ENCODE data around the gene LAMA5.

LAMA5 gene

GRCh38 chr20:62288535-62289105 lies 78.5 kb downstream of the LAMA5 start:
- TF ChIP-seq POLR2AphosphoS5 (IDR thresholded peaks at IDR 0.05; ENCODE audit: low read depth, low read length) = no peak

DNA sequence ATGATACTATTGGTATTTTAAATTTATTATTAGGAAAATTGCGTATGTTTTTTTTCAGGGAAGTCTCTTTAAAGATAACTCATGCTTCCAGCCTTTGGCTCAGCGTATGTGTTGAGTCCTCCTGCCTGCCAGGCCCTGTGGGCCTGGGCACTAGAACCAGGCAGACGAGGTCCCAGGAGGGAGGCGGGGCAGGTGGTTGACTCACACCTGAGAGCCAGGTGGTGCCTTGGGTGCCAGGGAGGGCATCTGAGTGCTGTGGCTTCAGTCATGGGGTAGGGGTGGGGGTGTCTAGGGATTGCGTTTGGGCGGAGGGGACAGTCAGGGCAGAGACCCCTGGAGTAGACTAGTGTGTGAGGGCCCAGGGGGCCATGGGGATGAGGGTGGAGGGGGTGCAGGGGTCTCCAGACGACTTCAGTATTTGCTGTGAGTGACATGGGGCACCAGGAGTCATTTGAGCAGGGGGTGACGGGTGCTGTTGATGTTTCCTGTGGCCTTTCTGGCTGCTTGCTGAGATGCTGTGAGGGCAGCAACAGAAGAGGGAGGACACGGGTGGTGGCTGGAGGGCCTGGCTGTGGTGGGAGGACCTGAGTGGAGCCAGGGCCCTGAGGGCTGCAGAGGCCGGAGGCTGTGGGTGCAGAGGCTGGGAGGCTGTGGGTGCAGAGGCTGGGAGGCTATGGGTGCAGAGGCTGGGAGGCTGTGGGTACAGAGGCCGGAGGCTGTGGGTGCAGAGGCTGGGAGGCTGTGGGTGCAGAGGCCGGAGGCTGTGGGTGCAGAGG lies 79.2 kb downstream of the LAMA5 start:
- TF ChIP-seq SIN3A (IDR thresholded peaks at IDR 0.05; ENCODE audit: borderline replicate concordance, insufficient read depth, low read length) = no peak
- TF ChIP-seq, protein P1, sequence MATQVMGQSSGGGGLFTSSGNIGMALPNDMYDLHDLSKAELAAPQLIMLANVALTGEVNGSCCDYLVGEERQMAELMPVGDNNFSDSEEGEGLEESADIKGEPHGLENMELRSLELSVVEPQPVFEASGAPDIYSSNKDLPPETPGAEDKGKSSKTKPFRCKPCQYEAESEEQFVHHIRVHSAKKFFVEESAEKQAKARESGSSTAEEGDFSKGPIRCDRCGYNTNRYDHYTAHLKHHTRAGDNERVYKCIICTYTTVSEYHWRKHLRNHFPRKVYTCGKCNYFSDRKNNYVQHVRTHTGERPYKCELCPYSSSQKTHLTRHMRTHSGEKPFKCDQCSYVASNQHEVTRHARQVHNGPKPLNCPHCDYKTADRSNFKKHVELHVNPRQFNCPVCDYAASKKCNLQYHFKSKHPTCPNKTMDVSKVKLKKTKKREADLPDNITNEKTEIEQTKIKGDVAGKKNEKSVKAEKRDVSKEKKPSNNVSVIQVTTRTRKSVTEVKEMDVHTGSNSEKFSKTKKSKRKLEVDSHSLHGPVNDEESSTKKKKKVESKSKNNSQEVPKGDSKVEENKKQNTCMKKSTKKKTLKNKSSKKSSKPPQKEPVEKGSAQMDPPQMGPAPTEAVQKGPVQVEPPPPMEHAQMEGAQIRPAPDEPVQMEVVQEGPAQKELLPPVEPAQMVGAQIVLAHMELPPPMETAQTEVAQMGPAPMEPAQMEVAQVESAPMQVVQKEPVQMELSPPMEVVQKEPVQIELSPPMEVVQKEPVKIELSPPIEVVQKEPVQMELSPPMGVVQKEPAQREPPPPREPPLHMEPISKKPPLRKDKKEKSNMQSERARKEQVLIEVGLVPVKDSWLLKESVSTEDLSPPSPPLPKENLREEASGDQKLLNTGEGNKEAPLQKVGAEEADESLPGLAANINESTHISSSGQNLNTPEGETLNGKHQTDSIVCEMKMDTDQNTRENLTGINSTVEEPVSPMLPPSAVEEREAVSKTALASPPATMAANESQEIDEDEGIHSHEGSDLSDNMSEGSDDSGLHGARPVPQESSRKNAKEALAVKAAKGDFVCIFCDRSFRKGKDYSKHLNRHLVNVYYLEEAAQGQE (IDR thresholded peaks at IDR 0.05; ENCODE audit: insufficient read depth in 1 of 2, low read depth in 2 of 2, low read length in 2 of 2) = no peak
- TF ChIP-seq FOXP2 (optimal IDR thresholded peaks at IDR 0.05; ENCODE audit: borderline replicate concordance, extremely low read depth, extremely low read length, insufficient read depth) = no peak
- no peak for TF ChIP-seq POLR2AphosphoS5 (IDR thresholded peaks at IDR 0.05; ENCODE audit: low read depth, low read length)
- no peak for TF ChIP-seq TAF1 (IDR thresholded peaks at IDR 0.05; ENCODE audit: borderline replicate concordance, insufficient read depth, low read length)

GRCh38 chr20:62287129-62287528 lies 80.0 kb downstream of the LAMA5 start:
- TF ChIP-seq, protein P1 (IDR thresholded peaks at IDR 0.05; ENCODE audit: insufficient read depth in 1 of 2, low read depth in 2 of 2, low read length in 2 of 2) = no peak
- TF ChIP-seq SIN3A (IDR thresholded peaks at IDR 0.05; ENCODE audit: borderline replicate concordance, insufficient read depth, low read length) = no peak
- TF ChIP-seq TAF1 (IDR thresholded peaks at IDR 0.05; ENCODE audit: borderline replicate concordance, insufficient read depth, low read length) = no peak

DNA sequence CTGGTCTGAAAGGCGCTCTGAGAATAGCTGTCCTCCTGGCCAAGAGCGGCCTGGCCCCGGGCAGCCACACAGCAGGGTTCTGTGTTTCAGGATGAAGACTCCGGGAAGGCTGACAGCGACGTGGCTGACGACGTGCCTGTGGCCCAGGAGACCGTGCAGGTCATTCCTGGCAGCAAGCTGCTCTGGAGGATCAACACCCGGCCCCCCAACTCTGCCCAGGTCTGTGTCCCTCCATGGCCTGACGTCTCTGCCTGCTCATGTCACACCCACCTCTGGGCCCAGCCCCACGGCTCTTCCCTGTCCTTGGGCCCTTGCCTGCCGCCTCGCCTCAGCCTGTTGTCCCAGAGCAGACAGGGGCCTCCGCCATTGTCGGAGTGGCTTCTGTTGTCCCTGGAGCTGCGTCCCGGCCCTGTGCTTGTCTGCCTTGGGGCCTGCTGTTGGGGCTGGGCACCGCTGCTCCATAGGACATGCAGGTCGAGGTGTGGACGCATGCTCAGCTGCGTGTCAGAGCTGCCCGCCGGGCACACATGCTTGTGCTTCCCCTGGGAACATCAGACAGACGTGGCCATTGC lies 80.5 kb downstream of the LAMA5 start:
- TF ChIP-seq POLR2AphosphoS5 (IDR thresholded peaks at IDR 0.05; ENCODE audit: low read depth, low read length) (no peak), SIN3A (IDR thresholded peaks at IDR 0.05; ENCODE audit: borderline replicate concordance, insufficient read depth, low read length) (no peak), TAF1 (IDR thresholded peaks at IDR 0.05; ENCODE audit: borderline replicate concordance, insufficient read depth, low read length) (no peak), FOXP2 (optimal IDR thresholded peaks at IDR 0.05; ENCODE audit: borderline replicate concordance, extremely low read depth, extremely low read length, insufficient read depth) (no peak)
- TF ChIP-seq, protein P1 (IDR thresholded peaks at IDR 0.05; ENCODE audit: insufficient read depth in 1 of 2, low read depth in 2 of 2, low read length in 2 of 2) = no peak

GRCh38 chr20:62285722-62286121 lies 81.4 kb downstream of the LAMA5 start:
- TF ChIP-seq TAF1 (IDR thresholded peaks at IDR 0.05; ENCODE audit: borderline replicate concordance, insufficient read depth, low read length) (no peak), FOXP2 (optimal IDR thresholded peaks at IDR 0.05; ENCODE audit: borderline replicate concordance, extremely low read depth, extremely low read length, insufficient read depth) (no peak), POLR2AphosphoS5 (IDR thresholded peaks at IDR 0.05; ENCODE audit: low read depth, low read length) (no peak), SIN3A (IDR thresholded peaks at IDR 0.05; ENCODE audit: borderline replicate concordance, insufficient read depth, low read length) (no peak)
- TF ChIP-seq, protein P1 (IDR thresholded peaks at IDR 0.05; ENCODE audit: insufficient read depth in 1 of 2, low read depth in 2 of 2, low read length in 2 of 2) = no peak

Data from PFSK-1 (cell line).